IPS-NIHi11 (cell line): ENCODE results near the gene RASA1.

Experiments used
- DNase-seq: peaks from one replicate; pipeline ENCODE4 v3.0.0; 2012; ENCODE audit warnings: mixed read lengths, low spot score

Gene RASA1

GRCh38 chr5:87403899-87404298 lies 136.2 kb downstream of the RASA1 start:
- no peak for DNase-seq

GRCh38 chr5:87404359-87404758 lies 136.7 kb downstream of the RASA1 start:
- DNase-seq, result no peak

- DNase-seq, result no peak
Observed at GRCh38 chr5:87405472-87406155, 137.9 kb downstream of the RASA1 start.

GRCh38 chr5:87408204-87408603 lies 140.5 kb downstream of the RASA1 start:
- no peak for DNase-seq

- DNase-seq, result no peak
Observed at GRCh38 chr5:87410931-87411330, 143.2 kb downstream of the RASA1 start.

- DNase-seq, result no peak
Observed at GRCh38 chr5:87411586-87411972, 143.9 kb downstream of the RASA1 start.

- DNase-seq, result peak; percentile 30
Observed at GRCh38 chr5:87411973-87412629, 144.4 kb downstream of the RASA1 start.

GRCh38 chr5:87412630-87413342 lies 145.1 kb downstream of the RASA1 start, which contains the start of gene CCNH:
CCNH (minus strand) TSS chr5:87412930; CDS start chr5:87412794, 136 bp downstream.
- peak; percentile 99 for DNase-seq

- peak; percentile 6 for DNase-seq
Observed at GRCh38 chr5:87413343-87413645, 145.6 kb downstream of the RASA1 start.

- DNase-seq, result no peak
Observed at GRCh38 chr5:87418506-87418905, 150.8 kb downstream of the RASA1 start.

GRCh38 chr5:87421307-87421706 lies 153.6 kb downstream of the RASA1 start:
- no peak for DNase-seq

GRCh38 chr5:87423755-87424154 lies 156.1 kb downstream of the RASA1 start:
- DNase-seq, result no peak

GRCh38 chr5:87430863-87431457 lies 163.3 kb downstream of the RASA1 start:
- no peak for DNase-seq

GRCh38 chr5:87432460-87432859 lies 164.8 kb downstream of the RASA1 start:
- no peak for DNase-seq

GRCh38 chr5:87433945-87434344 lies 166.3 kb downstream of the RASA1 start:
- DNase-seq, result no peak

GRCh38 chr5:87434461-87434860 lies 166.8 kb downstream of the RASA1 start:
- no peak for DNase-seq

- DNase-seq, result no peak
Observed at GRCh38 chr5:87435144-87435694, 167.5 kb downstream of the RASA1 start.

- no peak for DNase-seq
Observed at GRCh38 chr5:87437724-87438123, 170.0 kb downstream of the RASA1 start.

GRCh38 chr5:87438231-87438630 lies 170.5 kb downstream of the RASA1 start:
- no peak for DNase-seq
